SK-N-SH treated with all-trans-retinoic acid at 6 μM for 48 hours (cell line): ENCODE results near the gene DOCK9.

ENCODE experiments used
- ATAC-seq: fragments of 200-7000 bp; cut with Tn5 transposase; 3 replicates; pipeline ENCODE4 v1.9.1; 2020; ENCODE audit warnings: mild to moderate bottlenecking, moderate library complexity
- ARNTL ChIP-seq: fragments of 450-650 bp; formaldehyde crosslinking; IDR thresholded peaks from 2 replicates; pipeline ENCODE4 v1.5.0; 2020; ENCODE audit warnings: low read depth, mild to moderate bottlenecking, moderate library complexity, borderline replicate concordance
- BACH2 ChIP-seq: fragments of 250-450 bp; sonication (Bioruptor Pico); IDR thresholded peaks from 2 replicates; pipeline ENCODE4 v1.9.0; 2021; ENCODE audit warnings: mild to moderate bottlenecking, borderline replicate concordance
- CSDC2 ChIP-seq: fragments of 250-450 bp; sonication (Bioruptor Pico); IDR thresholded peaks from 2 replicates; pipeline ENCODE4 v1.5.0; 2020; ENCODE audit warnings: mild to moderate bottlenecking, moderate library complexity
- CSRNP3 ChIP-seq: fragments of 250-450 bp; sonication (Bioruptor Pico); IDR thresholded peaks from 2 replicates; pipeline ENCODE4 v1.5.1; 2021; ENCODE audit warnings: mild to moderate bottlenecking, moderate library complexity
- GLIS3 ChIP-seq: fragments of 250-450 bp; sonication (Bioruptor Pico); IDR thresholded peaks from 2 replicates; pipeline ENCODE4 v1.5.0; 2020; ENCODE audit warnings: mild to moderate bottlenecking, moderate library complexity
- ISL1 ChIP-seq: fragments of 250-450 bp; sonication (Bioruptor Pico); IDR thresholded peaks from 2 replicates; pipeline ENCODE4 v2.1.2; 2022; ENCODE audit warnings: mild to moderate bottlenecking, moderate library complexity
- OSR1 ChIP-seq: fragments of 250-450 bp; sonication (Bioruptor Pico); IDR thresholded peaks from 2 replicates; pipeline ENCODE4 v1.8.0; 2022; ENCODE audit warnings: moderate library complexity, mild to moderate bottlenecking, inconsistent platforms
- PATZ1 ChIP-seq: fragments of 250-450 bp; sonication (Bioruptor Pico); IDR thresholded peaks from 2 replicates; pipeline ENCODE4 v1.8.0; 2020; ENCODE audit warnings: mild to moderate bottlenecking, moderate library complexity, borderline replicate concordance
- POU6F1 ChIP-seq: fragments of 250-450 bp; sonication (Bioruptor Pico); IDR thresholded peaks from 2 replicates; pipeline ENCODE4 v1.8.0; 2021; ENCODE audit warnings: low read depth, mild to moderate bottlenecking, moderate library complexity, borderline replicate concordance
- PPARA ChIP-seq: fragments of 250-450 bp; sonication (Bioruptor Pico); IDR thresholded peaks from 2 replicates; pipeline ENCODE4 v1.5.0; 2020; ENCODE audit warnings: mild to moderate bottlenecking, borderline replicate concordance
- RARB ChIP-seq: fragments of 250-450 bp; sonication (Bioruptor Pico); IDR thresholded peaks from 2 replicates; pipeline ENCODE4 v1.8.0; 2021; ENCODE audit warnings: mild to moderate bottlenecking, moderate library complexity
- SNAI2 ChIP-seq: fragments of 250-450 bp; sonication (Bioruptor Pico); IDR thresholded peaks from 2 replicates; pipeline ENCODE4 v1.5.0; 2020; ENCODE audit warnings: mild to moderate bottlenecking, moderate library complexity
- TOX ChIP-seq: fragments of 250-450 bp; sonication (Bioruptor Pico); IDR thresholded peaks from 2 replicates; pipeline ENCODE4 v1.8.0; 2021; ENCODE audit warnings: mild to moderate bottlenecking, moderate library complexity, borderline replicate concordance
- ZC3H10 ChIP-seq: fragments of 250-450 bp; sonication (Bioruptor Pico); IDR thresholded peaks from 2 replicates; pipeline ENCODE4 v1.5.1; 2021; ENCODE audit warnings: mild to moderate bottlenecking, moderate library complexity
- ZFP3 ChIP-seq: fragments of 250-450 bp; sonication (Bioruptor Pico); IDR thresholded peaks from 2 replicates; pipeline ENCODE4 v1.5.0; 2020; ENCODE audit warnings: mild to moderate bottlenecking, moderate library complexity
- ZFP30 ChIP-seq: fragments of 450-650 bp; formaldehyde crosslinking; IDR thresholded peaks from 2 replicates; pipeline ENCODE4 v1.5.0; 2022; ENCODE audit warnings: mild to moderate bottlenecking, moderate library complexity
- ZNF565 ChIP-seq: fragments of 450-650 bp; formaldehyde crosslinking; conservative IDR thresholded peaks from 2 replicates; pipeline ENCODE4 v1.5.0; 2020; ENCODE audit warnings: low read depth, mild to moderate bottlenecking, moderate library complexity
- ZNF70 ChIP-seq: fragments of 450-650 bp; formaldehyde crosslinking; IDR thresholded peaks from 2 replicates; pipeline ENCODE4 v1.5.0; 2020; ENCODE audit warnings: mild to moderate bottlenecking, moderate library complexity
- ZNF8 ChIP-seq: fragments of 450-650 bp; formaldehyde crosslinking; IDR thresholded peaks from 2 replicates; pipeline ENCODE4 v1.5.0; 2020; ENCODE audit warnings: mild to moderate bottlenecking, moderate library complexity

Gene DOCK9

GRCh38 chr13:98847780-98848179, 130.1 kb downstream of the DOCK9 start:
- TF ChIP-seq PATZ1: no peak
- TF ChIP-seq ZFP30: no peak
- no peak for TF ChIP-seq ZNF565
- TF ChIP-seq RARB: no peak
- TF ChIP-seq CSDC2 (CRISPR knock-in tag): no peak
- no peak for TF ChIP-seq ZNF8 (CRISPR knock-in tag)
- TF ChIP-seq CSRNP3 (CRISPR knock-in tag): no peak
- TF ChIP-seq OSR1 (CRISPR knock-in tag): no peak
- no peak for TF ChIP-seq ZNF70 (CRISPR knock-in tag)
- no peak for TF ChIP-seq SNAI2 (CRISPR knock-in tag)
- no peak for TF ChIP-seq POU6F1 (CRISPR knock-in tag)
- no peak for TF ChIP-seq ARNTL (CRISPR knock-in tag)
- TF ChIP-seq PPARA (CRISPR knock-in tag): no peak
- no peak for TF ChIP-seq TOX (CRISPR knock-in tag)
- ATAC-seq: no peak

- TF ChIP-seq CSDC2 (CRISPR knock-in tag) (no peak), ZC3H10 (no peak), ARNTL (CRISPR knock-in tag) (no peak), PATZ1 (no peak), ISL1 (CRISPR knock-in tag) (no peak), ZNF8 (CRISPR knock-in tag) (no peak), GLIS3 (no peak), ZNF70 (CRISPR knock-in tag) (no peak), OSR1 (CRISPR knock-in tag) (no peak), BACH2 (no peak), ZFP30 (no peak), RARB (no peak)
- ATAC-seq: no peak
These were observed 130.9 kb downstream of the DOCK9 start for GRCh38 chr13:98846986-98847385.

GRCh38 chr13:98846521-98846920, 131.3 kb downstream of the DOCK9 start:
- TF ChIP-seq CSDC2 (CRISPR knock-in tag): no peak
- TF ChIP-seq GLIS3: no peak
- TF ChIP-seq TOX (CRISPR knock-in tag): no peak
- TF ChIP-seq POU6F1 (CRISPR knock-in tag): no peak
- no peak for TF ChIP-seq ARNTL (CRISPR knock-in tag)
- no peak for TF ChIP-seq ZNF565

GRCh38 chr13:98845742-98846141, 132.1 kb downstream of the DOCK9 start:
- TF ChIP-seq ZC3H10 (no peak), ZFP3 (CRISPR knock-in tag) (no peak), PPARA (CRISPR knock-in tag) (no peak)
- ATAC-seq: no peak

More at GRCh38 chr13:98846521-98846920, 131.3 kb downstream of the DOCK9 start:
- no peak for ATAC-seq
